Loucy (cell line): ENCODE results near the gene TMEM50A.
"Not testable (repeated sequence)": the region's sequence is repeated elsewhere in the genome, so short reads cannot be mapped to it uniquely, and the experiment has no call there.

Source experiments
- H2AFZ ChIP-seq: fragments of 200-600 bp; sonication (generic); 2 replicates; pipeline ENCODE4 v1.6.0; 2016; ENCODE audit warnings: antibody characterized with exemption, mild to moderate bottlenecking, low read length, moderate library complexity
- H3F3A ChIP-seq: fragments of 200-600 bp; 2 replicates; pipeline ENCODE4 v1.6.0; 2016; ENCODE audit warnings: antibody characterized with exemption, low read depth, mild to moderate bottlenecking
- H3K27me3 ChIP-seq: fragments of 200-600 bp; sonication (generic); 2 replicates; pipeline ENCODE4 v1.6.1; 2014; ENCODE audit warnings: low read length, mild to moderate bottlenecking; ENCODE audit not compliant: insufficient read depth, poor library complexity, severe bottlenecking
- H3K36me3 ChIP-seq: fragments of 200-600 bp; sonication (generic); 2 replicates; pipeline ENCODE4 v1.6.1; 2016; ENCODE audit warnings: low read length; ENCODE audit not compliant: insufficient read depth
- H3K4me1 ChIP-seq: fragments of 200-600 bp; sonication (generic); 2 replicates; pipeline ENCODE4 v1.5.1; 2014; ENCODE audit warnings: low read length, mild to moderate bottlenecking; ENCODE audit not compliant: insufficient read depth, poor library complexity, severe bottlenecking
- H3K4me2 ChIP-seq: fragments of 200-600 bp; sonication (generic); 2 replicates; pipeline ENCODE4 v1.6.0; 2014; ENCODE audit warnings: antibody characterized with exemption, low read length, low read depth, mild to moderate bottlenecking; ENCODE audit not compliant: poor library complexity, severe bottlenecking
- H3K4me3 ChIP-seq: fragments of 200-600 bp; sonication (generic); 2 replicates; pipeline ENCODE4 v1.5.1; 2014; ENCODE audit warnings: low read length, mild to moderate bottlenecking, mixed read lengths; ENCODE audit not compliant: poor library complexity, severe bottlenecking
- H3K79me2 ChIP-seq: fragments of 200-600 bp; sonication (generic); 2 replicates; pipeline ENCODE4 v1.6.1; 2014; ENCODE audit warnings: low read length; ENCODE audit not compliant: insufficient read depth
- H3K9ac ChIP-seq: fragments of 200-600 bp; sonication (generic); 2 replicates; pipeline ENCODE4 v1.6.0; 2014; ENCODE audit warnings: mild to moderate bottlenecking, low read depth, low read length, moderate library complexity; ENCODE audit not compliant: poor library complexity, severe bottlenecking
- H3K9me2 ChIP-seq: fragments of 200-600 bp; sonication (generic); replicated peaks from 2 replicates; pipeline ENCODE4 v1.6.1; 2016; ENCODE audit warnings: low read depth, low read length, mixed read lengths
- H3K9me3 ChIP-seq: fragments of 200-600 bp; sonication (generic); 2 replicates; pipeline ENCODE4 v1.6.1; 2014; ENCODE audit warnings: mild to moderate bottlenecking, antibody characterized with exemption, low read length, low read depth; ENCODE audit not compliant: insufficient read depth
- H4K20me1 ChIP-seq: fragments of 200-600 bp; sonication (generic); 2 replicates; pipeline ENCODE4 v1.6.0; 2014; ENCODE audit warnings: antibody characterized with exemption, low read length, mild to moderate bottlenecking; ENCODE audit not compliant: insufficient read depth, poor library complexity, severe bottlenecking

Gene TMEM50A

GRCh38 chr1:25296501-25296900, 41.6 kb upstream of the TMEM50A start:
- not testable (repeated sequence) for H3K79me2 ChIP-seq, H3K4me3 ChIP-seq, H4K20me1 ChIP-seq, H3K9me3 ChIP-seq, H2AFZ ChIP-seq, H3K9me2 ChIP-seq, H3K27me3 ChIP-seq, H3F3A ChIP-seq, H3K4me2 ChIP-seq, H3K36me3 ChIP-seq, H3K4me1 ChIP-seq, H3K9ac ChIP-seq

GRCh38 chr1:25300729-25301128, 37.4 kb upstream of the TMEM50A start:
- not testable (repeated sequence) for H2AFZ ChIP-seq, H3K9me2 ChIP-seq, H3K4me1 ChIP-seq, H3K9me3 ChIP-seq, H3K4me3 ChIP-seq, H3K4me2 ChIP-seq, H3K79me2 ChIP-seq, H4K20me1 ChIP-seq, H3K27me3 ChIP-seq, H3F3A ChIP-seq, H3K36me3 ChIP-seq, H3K9ac ChIP-seq

- not testable (repeated sequence) for H3K9me3 ChIP-seq, H4K20me1 ChIP-seq, H3K27me3 ChIP-seq, H3K79me2 ChIP-seq, H3K36me3 ChIP-seq, H3K9me2 ChIP-seq, H3K4me2 ChIP-seq, H3F3A ChIP-seq, H3K4me3 ChIP-seq, H3K4me1 ChIP-seq, H2AFZ ChIP-seq, H3K9ac ChIP-seq
These were observed 35.8 kb upstream of the TMEM50A start for GRCh38 chr1:25302330-25302729.

GRCh38 chr1:25304936-25305335, 33.2 kb upstream of the TMEM50A start:
- H3K4me1 ChIP-seq, H3F3A ChIP-seq, H3K9ac ChIP-seq, H2AFZ ChIP-seq, H4K20me1 ChIP-seq, H3K79me2 ChIP-seq, H3K27me3 ChIP-seq, H3K4me3 ChIP-seq, H3K36me3 ChIP-seq, H3K4me2 ChIP-seq, H3K9me2 ChIP-seq, H3K9me3 ChIP-seq: not testable (repeated sequence)

- not testable (repeated sequence) for H3K4me3 ChIP-seq, H3K4me1 ChIP-seq, H3K9me2 ChIP-seq, H3K36me3 ChIP-seq, H4K20me1 ChIP-seq, H3K9me3 ChIP-seq, H3K9ac ChIP-seq, H3F3A ChIP-seq, H2AFZ ChIP-seq, H3K79me2 ChIP-seq, H3K27me3 ChIP-seq, H3K4me2 ChIP-seq
These were observed 30.0 kb upstream of the TMEM50A start for GRCh38 chr1:25308168-25308567.

GRCh38 chr1:25309085-25309484, 29.0 kb upstream of the TMEM50A start:
- not testable (repeated sequence) for H3K4me1 ChIP-seq, H4K20me1 ChIP-seq, H3K4me2 ChIP-seq, H3K9me2 ChIP-seq, H3K79me2 ChIP-seq, H3K4me3 ChIP-seq, H2AFZ ChIP-seq, H3K27me3 ChIP-seq, H3K9me3 ChIP-seq, H3F3A ChIP-seq, H3K36me3 ChIP-seq, H3K9ac ChIP-seq

- H3K36me3 ChIP-seq, H3K9me3 ChIP-seq, H3K4me3 ChIP-seq, H2AFZ ChIP-seq, H3K9ac ChIP-seq, H4K20me1 ChIP-seq, H3F3A ChIP-seq, H3K9me2 ChIP-seq, H3K4me1 ChIP-seq, H3K4me2 ChIP-seq, H3K27me3 ChIP-seq, H3K79me2 ChIP-seq: not testable (repeated sequence)
These were observed 28.6 kb upstream of the TMEM50A start for GRCh38 chr1:25309486-25309885.
